Mucosa of descending colon (tissue), 3 donors: ENCODE data around the gene UST. TPM values are rescaled to one million over a fixed set of nuclear protein-coding genes. Genes with fewer than 3 reads are reported as not detected.

ENCODE experiments used
- ATAC-seq: fragments of 200-7000 bp; cut with Tn5 transposase; one replicate; pipeline ENCODE4 v1.9.1; 2020; ENCODE audit warnings: mild to moderate bottlenecking, moderate library complexity
- DNase-seq, 3 donors: peaks; one replicate each; pipeline ENCODE4 v3.0.0-alpha.2; 2020
- H3K36me3 ChIP-seq: fragments of 200-600 bp; one replicate; pipeline ENCODE4 v1.8.0; 2021; ENCODE audit warnings: low read depth, mild to moderate bottlenecking
- H3K4me1 ChIP-seq: fragments of 200-600 bp; one replicate; pipeline ENCODE4 v1.8.0; 2021; ENCODE audit warnings: low read depth, mild to moderate bottlenecking
- H3K4me3 ChIP-seq: fragments of 200-600 bp; one replicate; pipeline ENCODE4 v1.8.0; 2021; ENCODE audit warnings: mild to moderate bottlenecking
- H3K9me3 ChIP-seq: fragments of 200-600 bp; one replicate; pipeline ENCODE4 v1.8.0; 2021; ENCODE audit warnings: mild to moderate bottlenecking
- CTCF ChIP-seq: fragments of 200-600 bp; IDR thresholded peaks from one replicate; pipeline ENCODE4 v1.8.0; 2022; ENCODE audit warnings: antibody characterized with exemption, mild to moderate bottlenecking
- intact Hi-C, 2 donors: fragments of 100-400 bp; cut with DNase I in 1 of 2; cut with micrococcal nuclease in 1 of 2; formaldehyde crosslinking; loops; one replicate each; pipeline versions ENCODE4 v1.11.0 to v1.11.1; 2022; cut with DNase I, micrococcal nuclease
- total RNA-seq, 3 donors: library from RNA; stranded (reverse); fragmentation: NEBNext Ultra II Directional in 2 of 3; extraction: Animal tissue kit (Norgen Biotek cat#: 25700) in 2 of 3; gene quantifications; one replicate each; pipeline versions ENCODE4 v1.2.1 to v1.2.4, GENCODE V29; 2021 to 2023
- donor health status: DM: no; HTN: no; CAD: no; lungs with moderate emphysema.
- donor health status: DM: no; HTN: no; CAD: no.
- donor health status: DM: no; HTN: yes; CAD: no.

UST gene
- total RNA-seq, 3 donors from 2014 or later, result 1.1 to 16.2 (median 2.1) TPM

DNA sequence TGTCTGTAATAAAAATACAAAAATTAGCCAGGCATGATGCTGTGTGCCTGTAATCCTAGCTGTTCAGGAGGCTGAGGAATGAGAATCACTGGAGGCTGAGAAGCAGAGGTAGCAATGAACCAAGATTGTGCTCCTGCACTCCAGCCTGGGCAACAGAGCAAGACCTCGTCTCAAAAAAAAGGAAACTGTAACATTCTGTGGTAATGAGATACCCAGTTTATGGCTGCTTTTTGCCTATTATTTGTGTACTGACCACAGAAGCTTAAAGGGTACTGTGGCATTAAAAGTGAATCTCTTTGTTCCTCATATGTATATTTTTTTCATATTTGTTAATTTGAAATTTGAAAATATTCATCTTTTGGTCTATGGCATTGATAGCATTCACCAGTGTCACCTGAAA, 185.4 kb downstream of the UST start:
- DNase-seq, result no peak
- no peak for ATAC-seq
- no peak for TF ChIP-seq CTCF
- H3K4me1 ChIP-seq, result no peaks in the 10 kb centered on the region
- H3K9me3 ChIP-seq, result no peaks in the 10 kb centered on the region
- no peaks in the 10 kb centered on the region for H3K36me3 ChIP-seq
- intact Hi-C loops, result no loop called here
- H3K4me3 ChIP-seq, result no peak overlapping the region

DNA sequence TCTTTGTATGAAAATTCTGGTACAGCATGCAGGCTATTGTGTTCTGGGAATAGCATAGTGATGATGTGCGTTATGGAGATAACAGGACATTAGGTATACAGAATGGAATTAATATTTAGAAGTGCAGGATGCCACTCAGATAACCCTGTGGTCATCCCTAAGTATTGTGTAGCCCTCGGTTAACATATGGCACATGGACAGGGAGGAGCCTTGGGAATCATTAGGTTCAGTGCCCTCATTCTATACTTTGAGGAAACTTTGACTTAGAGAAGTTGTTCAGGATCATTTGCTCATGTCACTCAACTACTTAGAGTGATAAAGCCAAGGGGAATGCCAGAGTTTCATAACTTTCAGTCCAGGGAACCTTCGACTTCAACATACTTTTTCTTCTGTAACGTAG, 185.9 kb downstream of the UST start:
- no peak overlapping the region for H3K4me3 ChIP-seq
- intact Hi-C loops, result no loop called here
- ATAC-seq (no peak), DNase-seq (no peak)
- TF ChIP-seq CTCF, result no peak
- no peaks in the 10 kb centered on the region for H3K36me3 ChIP-seq
- no peaks in the 10 kb centered on the region for H3K9me3 ChIP-seq
- H3K4me1 ChIP-seq, result no peaks in the 10 kb centered on the region

- Histone ChIP-seq H3K9me3 (no peaks in the 10 kb centered on the region), H3K4me3 (no peak overlapping the region), H3K36me3 (no peaks in the 10 kb centered on the region), H3K4me1 (no peaks in the 10 kb centered on the region)
- intact Hi-C loops, result no loop called here
- peak in 1 of 3 donors; percentile 19 for DNase-seq
- ATAC-seq, result no peak
- TF ChIP-seq CTCF, result no peak
Measured at GRCh38 chr6:148934539-148934938, 187.7 kb downstream of the UST start.

- H3K4me1 ChIP-seq, result no peaks in the 10 kb centered on the region
- no peak for TF ChIP-seq CTCF
- no peak overlapping the region for H3K4me3 ChIP-seq
- intact Hi-C loops, result no loop called here
- DNase-seq (no peak), ATAC-seq (no peak)
- H3K36me3 ChIP-seq, result no peaks in the 10 kb centered on the region
- H3K9me3 ChIP-seq, result no peaks in the 10 kb centered on the region
Measured at GRCh38 chr6:148934961-148935360, 188.1 kb downstream of the UST start.

DNA sequence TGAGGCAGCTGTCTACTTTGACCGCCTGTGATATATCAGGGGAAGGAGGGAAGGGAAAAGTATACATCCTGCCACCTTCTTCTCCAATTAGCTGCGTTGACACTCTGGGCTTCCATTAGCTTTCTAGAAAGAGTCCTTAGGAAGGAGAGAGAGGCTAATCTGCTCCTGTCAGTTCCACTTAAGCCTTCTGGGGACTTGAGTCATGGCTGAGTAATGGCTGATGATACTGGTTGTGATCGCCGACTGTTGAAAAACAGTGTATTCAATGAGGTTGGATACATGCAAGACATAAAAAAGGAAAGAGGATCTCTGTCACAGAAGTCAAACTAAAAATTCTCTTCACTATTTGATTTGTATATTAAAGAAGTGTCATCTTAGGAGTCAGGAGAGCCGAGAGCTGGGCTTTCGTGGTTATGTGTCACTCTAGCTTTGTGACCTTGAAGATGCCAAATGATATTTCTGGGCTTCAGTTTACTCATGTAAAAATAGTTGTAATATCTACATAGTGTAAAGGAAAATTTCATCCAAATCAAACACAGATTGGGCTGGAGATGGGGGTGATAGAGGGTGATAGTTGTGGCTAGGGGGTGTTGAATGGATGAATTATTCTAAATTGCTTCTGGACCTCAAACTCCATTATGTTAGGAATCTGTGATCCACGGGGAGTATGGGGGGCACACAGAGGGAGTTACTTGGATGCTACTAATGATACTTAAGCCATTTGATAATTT, 189.0 kb downstream of the UST start:
- no peak for ATAC-seq

More for the DNA sequence above, 189.0 kb downstream of the UST start:
- Histone ChIP-seq H3K9me3 (no peaks in the 10 kb centered on the region), H3K36me3 (no peaks in the 10 kb centered on the region), H3K4me1 (no peaks in the 10 kb centered on the region), H3K4me3 (no peak overlapping the region)
- TF ChIP-seq CTCF, result no peak
- intact Hi-C loops, result no loop called here
- DNase-seq, result no peak
